GM12874 (cell line): ENCODE measurements around the gene NOS1AP.

Experiments used
- CTCF ChIP-seq: IDR thresholded peaks from 2 replicates; pipeline ENCODE4 v1.5.1; 2011; ENCODE audit warnings: low read depth, mild to moderate bottlenecking, control low read depth, low read length, moderate library complexity; ENCODE audit not compliant: insufficient read depth

Gene NOS1AP

GRCh38 chr1:162069334-162070093 lies at the start of gene NOS1AP:
Gene NOS1AP, plus strand, starts transcription at chr1:162069691. Its CDS starts 487 bp downstream, at chr1:162070178.
- TF ChIP-seq CTCF: no peak

GRCh38 chr1:162020150-162020549 lies 49.3 kb upstream of the NOS1AP start:
- TF ChIP-seq CTCF: no peak

- TF ChIP-seq CTCF: no peak
Observed at GRCh38 chr1:162021124-162021523, 48.4 kb upstream of the NOS1AP start.

- no peak for TF ChIP-seq CTCF
Observed at GRCh38 chr1:162022626-162023025, 46.9 kb upstream of the NOS1AP start.

DNA sequence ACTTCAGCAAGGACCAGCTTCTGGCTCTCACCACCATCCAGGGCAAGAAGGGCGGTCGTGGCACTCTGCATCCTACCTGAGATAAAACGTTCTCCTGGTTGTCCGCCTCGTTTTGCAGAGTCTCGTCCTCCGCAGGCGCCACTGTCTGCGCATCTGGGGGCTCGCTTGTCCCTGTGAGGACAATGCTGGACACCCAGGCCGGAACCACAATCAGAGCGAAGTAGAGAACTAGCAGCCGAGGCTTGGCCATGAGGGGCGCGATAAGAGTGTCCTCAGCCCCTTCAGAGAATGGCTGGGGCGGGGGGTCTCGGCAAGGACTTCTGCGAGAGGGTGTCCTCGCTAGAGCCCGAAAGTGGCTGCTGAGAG lies 46.3 kb upstream of the NOS1AP start:
- TF ChIP-seq CTCF: no peak

GRCh38 chr1:162023547-162024501 lies 45.7 kb upstream of the NOS1AP start, which contains the start of gene OLFML2B:
Gene OLFML2B, minus strand, starts transcription at chr1:162023869. Its CDS starts 439 bp downstream, at chr1:162023430.
- no peak for TF ChIP-seq CTCF

- TF ChIP-seq CTCF: no peak
Observed at GRCh38 chr1:162025541-162025940, 44.0 kb upstream of the NOS1AP start.
